Neural cell (in vitro differentiated cells): ENCODE results near the gene ENG. TPM values are rescaled to one million over a fixed set of nuclear protein-coding genes. Genes with fewer than 3 reads are reported as not detected.

Experiments
- H2AFZ ChIP-seq: fragments of 200-600, 300-800 bp; sonication (generic), shearing (Covaris generic); 2 replicates; pipeline ENCODE4 v1.6.0; 2014; ENCODE audit warnings: low read depth, mild to moderate bottlenecking, antibody characterized with exemption, low read length, moderate library complexity
- H3F3A ChIP-seq: fragments of 200-600 bp; shearing (Covaris generic); 2 replicates; pipeline ENCODE4 v1.6.1; 2016; ENCODE audit warnings: mild to moderate bottlenecking, moderate library complexity, mixed read lengths, antibody characterized with exemption, low read length; ENCODE audit not compliant: insufficient read depth, poor library complexity, severe bottlenecking
- H3K27ac ChIP-seq: fragments of 200-600, 300-800 bp; sonication (generic), shearing (Covaris generic); 2 replicates; pipeline ENCODE4 v1.5.1; 2014; ENCODE audit warnings: mild to moderate bottlenecking, low read length, moderate library complexity
- H3K27me3 ChIP-seq: fragments of 300-800, 200-600 bp; sonication (generic), shearing (Covaris generic); 2 replicates; pipeline ENCODE4 v1.6.0; 2014; ENCODE audit warnings: mild to moderate bottlenecking, low read depth, low read length, moderate library complexity; ENCODE audit not compliant: insufficient read depth
- H3K36me3 ChIP-seq: fragments of 300-800, 200-600 bp; sonication (generic), shearing (Covaris generic); 2 replicates; pipeline ENCODE4 v1.5.1; 2014; ENCODE audit warnings: mild to moderate bottlenecking, antibody characterized with exemption, low read length, moderate library complexity; ENCODE audit not compliant: insufficient read depth
- H3K4me2 ChIP-seq: fragments of 300-800, 200-600 bp; sonication (generic), shearing (Covaris generic); 2 replicates; pipeline ENCODE4 v1.6.0; 2014; ENCODE audit warnings: mild to moderate bottlenecking, low read length
- H3K4me3 ChIP-seq: fragments of 300-800, 200-600 bp; sonication (generic), shearing (Covaris generic); 2 replicates; pipeline ENCODE4 v1.5.1; 2014; ENCODE audit warnings: mild to moderate bottlenecking, low read length, moderate library complexity
- H3K79me2 ChIP-seq: fragments of 200-600 bp; shearing (Covaris generic); replicated peaks from 2 replicates; pipeline ENCODE4 v1.6.0; 2014; ENCODE audit warnings: mild to moderate bottlenecking, low read length, moderate library complexity; ENCODE audit not compliant: insufficient read depth
- H3K9ac ChIP-seq: fragments of 300-800, 200-600 bp; sonication (generic), shearing (Covaris generic); 2 replicates; pipeline ENCODE4 v1.6.1; 2016; ENCODE audit warnings: mild to moderate bottlenecking, low read length, mixed read lengths
- H3K9me2 ChIP-seq: fragments of 200-600 bp; shearing (Covaris generic); 2 replicates; pipeline ENCODE4 v1.6.1; 2016; ENCODE audit warnings: mild to moderate bottlenecking, low read length, mixed read lengths; ENCODE audit not compliant: insufficient read depth
- H3K9me3 ChIP-seq: fragments of 200-600, 300-800 bp; sonication (generic), shearing (Covaris generic); 2 replicates; pipeline ENCODE4 v1.6.1; 2016; ENCODE audit warnings: mild to moderate bottlenecking, mixed run types, low read length, moderate library complexity, mixed read lengths
- H4K20me1 ChIP-seq: fragments of 200-600 bp; shearing (Covaris generic); 2 replicates; pipeline ENCODE4 v1.6.1; 2016; ENCODE audit warnings: mild to moderate bottlenecking, mixed run types; ENCODE audit not compliant: insufficient read depth
- EP300 ChIP-seq: fragments of 450-650 bp; conservative IDR thresholded peaks from 2 replicates; pipeline ENCODE4 v1.6.1; 2014; ENCODE audit warnings: antibody characterized with exemption, mild to moderate bottlenecking, moderate library complexity; ENCODE audit not compliant: poor library complexity, severe bottlenecking
- EZH2 ChIP-seq: fragments of 200-600, 300-800 bp; shearing (Covaris generic), sonication (generic); IDR thresholded peaks from 2 replicates; pipeline ENCODE4 v1.6.1; 2014; ENCODE audit warnings: antibody characterized with exemption, low read length, borderline replicate concordance, mild to moderate bottlenecking; ENCODE audit not compliant: insufficient read depth, poor library complexity, severe bottlenecking
- MXI1 ChIP-seq: fragments of 450-650 bp; conservative IDR thresholded peaks from 2 replicates; pipeline ENCODE4 v1.6.1; 2014; ENCODE audit warnings: antibody characterized with exemption, mild to moderate bottlenecking; ENCODE audit not compliant: poor library complexity, severe bottlenecking
- POLR2AphosphoS5 ChIP-seq: IDR thresholded peaks from 2 replicates; pipeline ENCODE4 v1.6.1; 2012
- RAD21 ChIP-seq: fragments of 450-650 bp; conservative IDR thresholded peaks from 2 replicates; pipeline ENCODE4 v1.6.1; 2014; ENCODE audit warnings: antibody characterized with exemption, mild to moderate bottlenecking, moderate library complexity
- SMC3 ChIP-seq: fragments of 450-650 bp; conservative IDR thresholded peaks from 2 replicates; pipeline ENCODE4 v1.6.1; 2014; ENCODE audit warnings: antibody characterized with exemption, mild to moderate bottlenecking, moderate library complexity; ENCODE audit not compliant: poor library complexity
- TAF1 ChIP-seq: IDR thresholded peaks from 2 replicates; pipeline ENCODE4 v1.6.1; 2012; ENCODE audit warnings: low read depth
- polyA plus RNA-seq: library from polyadenylated mRNA; depleted of rRNA; stranded (reverse); fragments of >200 nt; gene quantifications from 2 replicates; pipeline ENCODE4 v1.2.3, GENCODE V29; 2014
- TF ChIP-seq, protein P1 (sequence below): fragments of 450-650 bp; IDR thresholded peaks from 2 replicates; pipeline ENCODE4 v1.5.1; 2014; ENCODE audit warnings: antibody characterized with exemption, mild to moderate bottlenecking, moderate library complexity; ENCODE audit not compliant: poor library complexity, severe bottlenecking
- TF ChIP-seq, protein P2 (sequence below): IDR thresholded peaks from 2 replicates; pipeline ENCODE4 v1.6.1; 2012; ENCODE audit warnings: borderline replicate concordance

Gene ENG
- polyA plus RNA-seq, 1 donor from 2014 or later = not detected

DNA sequence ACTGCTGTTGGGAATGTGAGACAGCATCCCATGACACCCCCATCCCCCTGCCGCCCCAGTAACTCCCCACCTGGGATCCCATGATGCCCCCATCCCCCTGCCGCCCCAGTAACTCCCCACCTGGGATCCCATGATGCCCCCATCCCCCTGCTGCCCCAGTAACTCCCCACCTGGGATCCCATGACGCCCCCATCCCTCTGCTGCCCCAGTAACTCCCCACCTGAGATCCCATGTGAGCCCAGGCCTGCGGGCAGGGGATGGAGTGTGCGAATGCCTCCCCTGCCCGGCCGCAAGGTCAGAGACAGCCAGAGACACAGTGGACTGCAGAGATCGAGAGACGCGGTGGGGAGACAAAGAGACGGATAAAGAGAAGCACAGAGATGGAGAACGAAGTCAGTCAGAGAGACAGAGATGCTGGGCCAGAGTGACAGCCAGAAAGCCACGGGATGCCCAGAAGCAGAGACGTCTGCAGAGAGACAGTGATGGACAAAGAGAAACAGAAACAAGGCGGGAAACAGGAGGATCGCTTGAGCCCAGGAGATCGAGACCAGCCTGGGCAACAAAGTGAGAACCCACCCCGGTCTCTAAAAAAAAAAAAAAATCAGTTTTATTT lies 77.0 kb downstream of the ENG start:
- Histone ChIP-seq H4K20me1 (no peaks in the 10 kb centered on the region), H3K79me2 (no peaks in the 10 kb centered on the region), H3K36me3 (no peaks in the 10 kb centered on the region), H3K9ac (no peak overlapping the region), H3F3A (no peaks in the 10 kb centered on the region), H3K27me3 (no peaks in the 10 kb centered on the region), H3K9me2 (no peaks in the 10 kb centered on the region), H3K27ac (no peak overlapping the region), H3K4me2 (no peak overlapping the region), H3K9me3 (no peaks in the 10 kb centered on the region), H2AFZ (no peak overlapping the region), H3K4me3 (no peak overlapping the region)
- no peak for TF ChIP-seq EZH2
- no peak for TF ChIP-seq MXI1
- TF ChIP-seq SMC3 = no peak
- TF ChIP-seq, protein P1, sequence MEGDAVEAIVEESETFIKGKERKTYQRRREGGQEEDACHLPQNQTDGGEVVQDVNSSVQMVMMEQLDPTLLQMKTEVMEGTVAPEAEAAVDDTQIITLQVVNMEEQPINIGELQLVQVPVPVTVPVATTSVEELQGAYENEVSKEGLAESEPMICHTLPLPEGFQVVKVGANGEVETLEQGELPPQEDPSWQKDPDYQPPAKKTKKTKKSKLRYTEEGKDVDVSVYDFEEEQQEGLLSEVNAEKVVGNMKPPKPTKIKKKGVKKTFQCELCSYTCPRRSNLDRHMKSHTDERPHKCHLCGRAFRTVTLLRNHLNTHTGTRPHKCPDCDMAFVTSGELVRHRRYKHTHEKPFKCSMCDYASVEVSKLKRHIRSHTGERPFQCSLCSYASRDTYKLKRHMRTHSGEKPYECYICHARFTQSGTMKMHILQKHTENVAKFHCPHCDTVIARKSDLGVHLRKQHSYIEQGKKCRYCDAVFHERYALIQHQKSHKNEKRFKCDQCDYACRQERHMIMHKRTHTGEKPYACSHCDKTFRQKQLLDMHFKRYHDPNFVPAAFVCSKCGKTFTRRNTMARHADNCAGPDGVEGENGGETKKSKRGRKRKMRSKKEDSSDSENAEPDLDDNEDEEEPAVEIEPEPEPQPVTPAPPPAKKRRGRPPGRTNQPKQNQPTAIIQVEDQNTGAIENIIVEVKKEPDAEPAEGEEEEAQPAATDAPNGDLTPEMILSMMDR = no peak
- no peak for TF ChIP-seq POLR2AphosphoS5
- no peak for TF ChIP-seq RAD21
- no peak for TF ChIP-seq EP300
- TF ChIP-seq, protein P2, sequence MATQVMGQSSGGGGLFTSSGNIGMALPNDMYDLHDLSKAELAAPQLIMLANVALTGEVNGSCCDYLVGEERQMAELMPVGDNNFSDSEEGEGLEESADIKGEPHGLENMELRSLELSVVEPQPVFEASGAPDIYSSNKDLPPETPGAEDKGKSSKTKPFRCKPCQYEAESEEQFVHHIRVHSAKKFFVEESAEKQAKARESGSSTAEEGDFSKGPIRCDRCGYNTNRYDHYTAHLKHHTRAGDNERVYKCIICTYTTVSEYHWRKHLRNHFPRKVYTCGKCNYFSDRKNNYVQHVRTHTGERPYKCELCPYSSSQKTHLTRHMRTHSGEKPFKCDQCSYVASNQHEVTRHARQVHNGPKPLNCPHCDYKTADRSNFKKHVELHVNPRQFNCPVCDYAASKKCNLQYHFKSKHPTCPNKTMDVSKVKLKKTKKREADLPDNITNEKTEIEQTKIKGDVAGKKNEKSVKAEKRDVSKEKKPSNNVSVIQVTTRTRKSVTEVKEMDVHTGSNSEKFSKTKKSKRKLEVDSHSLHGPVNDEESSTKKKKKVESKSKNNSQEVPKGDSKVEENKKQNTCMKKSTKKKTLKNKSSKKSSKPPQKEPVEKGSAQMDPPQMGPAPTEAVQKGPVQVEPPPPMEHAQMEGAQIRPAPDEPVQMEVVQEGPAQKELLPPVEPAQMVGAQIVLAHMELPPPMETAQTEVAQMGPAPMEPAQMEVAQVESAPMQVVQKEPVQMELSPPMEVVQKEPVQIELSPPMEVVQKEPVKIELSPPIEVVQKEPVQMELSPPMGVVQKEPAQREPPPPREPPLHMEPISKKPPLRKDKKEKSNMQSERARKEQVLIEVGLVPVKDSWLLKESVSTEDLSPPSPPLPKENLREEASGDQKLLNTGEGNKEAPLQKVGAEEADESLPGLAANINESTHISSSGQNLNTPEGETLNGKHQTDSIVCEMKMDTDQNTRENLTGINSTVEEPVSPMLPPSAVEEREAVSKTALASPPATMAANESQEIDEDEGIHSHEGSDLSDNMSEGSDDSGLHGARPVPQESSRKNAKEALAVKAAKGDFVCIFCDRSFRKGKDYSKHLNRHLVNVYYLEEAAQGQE = no peak
- TF ChIP-seq TAF1 = no peak

DNA sequence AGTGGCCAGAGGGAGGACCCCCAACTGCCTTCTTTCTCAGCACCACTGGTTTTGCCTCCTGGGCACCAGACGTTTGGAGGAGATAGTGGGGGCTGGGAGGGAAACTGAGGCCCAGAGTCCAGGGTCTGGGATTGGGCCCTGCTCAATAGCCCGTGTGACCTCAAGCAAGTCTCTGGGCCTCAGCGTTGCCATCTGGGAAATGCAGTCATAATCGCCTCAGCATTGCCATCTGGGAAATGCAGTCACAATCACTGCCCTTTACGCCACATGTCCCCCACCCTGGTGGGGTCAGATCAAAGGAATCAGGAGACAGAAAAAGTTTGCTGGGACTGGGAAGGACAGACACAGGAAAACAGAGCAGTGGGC lies 77.6 kb downstream of the ENG start:
- no peaks in the 10 kb centered on the region for H3K27me3 ChIP-seq
- no peaks in the 10 kb centered on the region for H3F3A ChIP-seq
- H2AFZ ChIP-seq = no peak overlapping the region
- H3K4me3 ChIP-seq = no peak overlapping the region
- H3K9me3 ChIP-seq = no peaks in the 10 kb centered on the region
- no peak overlapping the region for H3K4me2 ChIP-seq
- no peaks in the 10 kb centered on the region for H4K20me1 ChIP-seq
- H3K36me3 ChIP-seq = no peaks in the 10 kb centered on the region
- no peak overlapping the region for H3K9ac ChIP-seq
- no peak overlapping the region for H3K27ac ChIP-seq
- TF ChIP-seq EZH2 (no peak), TAF1 (no peak), POLR2AphosphoS5 (no peak), SMC3 (no peak), EP300 (no peak), RAD21 (no peak), MXI1 (no peak)
- TF ChIP-seq, protein P2 = no peak
- TF ChIP-seq, protein P1 = no peak
- H3K79me2 ChIP-seq = no peaks in the 10 kb centered on the region
- H3K9me2 ChIP-seq = no peaks in the 10 kb centered on the region
